Measurements from ENCODE around the gene UVRAG.

The UVRAG gene

GRCh38 chr11:75793966-75794365 is 21.0 kb upstream of the UVRAG start:
- Histone ChIP-seq H4K20me1 (ENCODE audit: insufficient read depth, low read length) (no peaks in the 10 kb centered on the region), H3K4me1 (ENCODE audit: insufficient read depth, low read length, severe bottlenecking) (no peaks in the 10 kb centered on the region), H3K4me3 (ENCODE audit: low read depth, low read length, poor library complexity, severe bottlenecking) (no peak overlapping the region), H3K36me3 (ENCODE audit: insufficient read depth, low read length) (no peaks in the 10 kb centered on the region), H2AFZ (ENCODE audit: low read length) (no peak overlapping the region), H3K9me2 (ENCODE audit: low read depth, low read length) (no peaks in the 10 kb centered on the region), H3K27ac (ENCODE audit: low read depth, low read length, poor library complexity, severe bottlenecking) (no peak overlapping the region), H3F3A (ENCODE audit: insufficient read depth, low read length) (no peaks in the 10 kb centered on the region), H3K9ac (ENCODE audit: low read length) (no peak overlapping the region), H3K27me3 (ENCODE audit: insufficient read depth, low read length) (no peaks in the 10 kb centered on the region; the same call in 1 of the 2 replicates), H3K79me2 (ENCODE audit: insufficient read depth, low read length) (no peaks in the 10 kb centered on the region), H3K4me2 (ENCODE audit: low read length) (no peak overlapping the region), H3K9me3 (ENCODE audit: low read length) (no peaks in the 10 kb centered on the region)
- TF ChIP-seq EZH2 (IDR thresholded peaks at IDR 0.05; ENCODE audit: borderline replicate concordance, low read length) (no peak), CTCF (IDR thresholded peaks at IDR 0.05; ENCODE audit: low read length) (no peak)

GRCh38 chr11:75795276-75796090 is 19.5 kb upstream of the UVRAG start:
- Histone ChIP-seq H3K9me3 (ENCODE audit: low read length) (no peaks in the 10 kb centered on the region), H3K27ac (ENCODE audit: low read depth, low read length, poor library complexity, severe bottlenecking) (no peak overlapping the region), H3F3A (ENCODE audit: insufficient read depth, low read length) (no peaks in the 10 kb centered on the region), H3K4me3 (ENCODE audit: low read depth, low read length, poor library complexity, severe bottlenecking) (no peak overlapping the region), H3K79me2 (ENCODE audit: insufficient read depth, low read length) (no peaks in the 10 kb centered on the region), H3K27me3 (ENCODE audit: insufficient read depth, low read length) (no peaks in the 10 kb centered on the region; the same call in 1 of the 2 replicates), H4K20me1 (ENCODE audit: insufficient read depth, low read length) (no peaks in the 10 kb centered on the region), H2AFZ (ENCODE audit: low read length) (no peak overlapping the region), H3K4me1 (ENCODE audit: insufficient read depth, low read length, severe bottlenecking) (no peaks in the 10 kb centered on the region), H3K9ac (ENCODE audit: low read length) (no peak overlapping the region), H3K4me2 (ENCODE audit: low read length) (no peak overlapping the region), H3K36me3 (ENCODE audit: insufficient read depth, low read length) (no peaks in the 10 kb centered on the region), H3K9me2 (ENCODE audit: low read depth, low read length) (no peaks in the 10 kb centered on the region)
- TF ChIP-seq CTCF (IDR thresholded peaks at IDR 0.05; ENCODE audit: low read length) (no peak), EZH2 (IDR thresholded peaks at IDR 0.05; ENCODE audit: borderline replicate concordance, low read length) (no peak)

DNA sequence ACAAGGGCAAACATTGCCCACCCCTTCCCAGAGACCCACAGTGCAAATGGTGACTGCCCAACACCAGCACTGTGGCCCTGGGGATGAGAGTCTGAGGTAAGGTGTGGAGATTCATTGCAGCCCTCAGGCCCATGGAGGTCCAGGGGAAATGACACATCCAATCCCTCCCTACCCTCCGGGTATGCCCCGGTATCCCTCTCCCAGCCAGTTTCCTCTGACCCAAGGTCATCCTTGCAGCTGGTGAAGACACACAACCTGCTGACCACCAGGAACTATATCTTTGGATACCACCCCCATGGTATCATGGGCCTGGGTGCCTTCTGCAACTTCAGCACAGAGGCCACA is 18.9 kb upstream of the UVRAG start:
- H2AFZ ChIP-seq (ENCODE audit: low read length): no peak overlapping the region
- H3K36me3 ChIP-seq (ENCODE audit: insufficient read depth, low read length): no peaks in the 10 kb centered on the region
- H3K9me3 ChIP-seq (ENCODE audit: low read length): no peaks in the 10 kb centered on the region
- no peak overlapping the region for H3K4me2 ChIP-seq (ENCODE audit: low read length)
- H3K4me1 ChIP-seq (ENCODE audit: insufficient read depth, low read length, severe bottlenecking): no peaks in the 10 kb centered on the region
- TF ChIP-seq CTCF (IDR thresholded peaks at IDR 0.05; ENCODE audit: low read length): no peak
- TF ChIP-seq EZH2 (IDR thresholded peaks at IDR 0.05; ENCODE audit: borderline replicate concordance, low read length): no peak
- no peak overlapping the region for H3K27ac ChIP-seq (ENCODE audit: low read depth, low read length, poor library complexity, severe bottlenecking)
- no peaks in the 10 kb centered on the region for H3F3A ChIP-seq (ENCODE audit: insufficient read depth, low read length)
- no peaks in the 10 kb centered on the region for H3K79me2 ChIP-seq (ENCODE audit: insufficient read depth, low read length)
- H3K27me3 ChIP-seq (ENCODE audit: insufficient read depth, low read length): no peaks in the 10 kb centered on the region; the same call in 1 of the 2 replicates
- no peak overlapping the region for H3K9ac ChIP-seq (ENCODE audit: low read length)
- H3K4me3 ChIP-seq (ENCODE audit: low read depth, low read length, poor library complexity, severe bottlenecking): no peak overlapping the region
- no peaks in the 10 kb centered on the region for H3K9me2 ChIP-seq (ENCODE audit: low read depth, low read length)
- no peaks in the 10 kb centered on the region for H4K20me1 ChIP-seq (ENCODE audit: insufficient read depth, low read length)

Data from OCI-LY1 (cell line).